Neural progenitor cell (in vitro differentiated cells): ENCODE results near the gene PDGFC. TPM values are rescaled to one million over a fixed set of nuclear protein-coding genes. Genes with fewer than 3 reads are reported as not detected.
"Not testable (repeated sequence)": the region's sequence is repeated elsewhere in the genome, so short reads cannot be mapped to it uniquely, and the experiment has no call there.

Experiments
- DNase-seq: peaks from one replicate; pipeline ENCODE4 v3.0.0-alpha.2; 2016; ENCODE audit warnings: low spot score
- H2AFZ ChIP-seq: fragments of 200-600 bp; sonication (generic); replicated peaks from 2 replicates; pipeline ENCODE4 v1.6.1; 2016; ENCODE audit warnings: antibody characterized with exemption
- H3F3A ChIP-seq: fragments of 200-600 bp; sonication (generic); 2 replicates; pipeline ENCODE4 v1.6.1; 2016; ENCODE audit warnings: antibody characterized with exemption, low read depth
- H3K27ac ChIP-seq: fragments of 200-600 bp; sonication (generic); 2 replicates; pipeline ENCODE4 v1.5.1; 2016; ENCODE audit warnings: mild to moderate bottlenecking
- H3K27me3 ChIP-seq: fragments of 200-600 bp; sonication (generic); 2 replicates; pipeline ENCODE4 v1.6.1; 2016; ENCODE audit warnings: mild to moderate bottlenecking, moderate library complexity
- H3K36me3 ChIP-seq: fragments of 200-600 bp; sonication (generic); 2 replicates; pipeline ENCODE4 v1.5.1; 2016
- H3K4me1 ChIP-seq: fragments of 200-600 bp; sonication (generic); 2 replicates; pipeline ENCODE4 v1.6.1; 2016; ENCODE audit warnings: mixed run types
- H3K4me2 ChIP-seq: fragments of 200-600 bp; sonication (generic); 2 replicates; pipeline ENCODE4 v1.6.1; 2016
- H3K4me3 ChIP-seq: fragments of 200-600 bp; sonication (generic); 2 replicates; pipeline ENCODE4 v1.5.1; 2016
- H3K79me2 ChIP-seq: fragments of 200-600 bp; sonication (generic); 2 replicates; pipeline ENCODE4 v1.6.1; 2016; ENCODE audit warnings: low read depth
- H3K9ac ChIP-seq: fragments of 200-600 bp; sonication (generic); 2 replicates; pipeline ENCODE4 v1.6.1; 2016
- H3K9me3 ChIP-seq: fragments of 200-600 bp; sonication (generic); 2 replicates; pipeline ENCODE4 v1.5.1; 2016; ENCODE audit warnings: low read depth
- H4K20me1 ChIP-seq: fragments of 200-600 bp; sonication (generic); 2 replicates; pipeline ENCODE4 v1.6.1; 2016; ENCODE audit warnings: low read depth
- H3K27ac Mint-ChIP-seq: 3 replicates; pipeline ENCODE4 v1.8.0; 2021; ENCODE audit warnings: mixed read lengths
- H3K27me3 Mint-ChIP-seq: 2 replicates; pipeline ENCODE4 v1.8.0; 2022; ENCODE audit warnings: low read depth, mild to moderate bottlenecking, inconsistent platforms, moderate library complexity, mixed read lengths; ENCODE audit not compliant: insufficient read depth
- H3K36me3 Mint-ChIP-seq: 3 replicates; pipeline ENCODE4 v1.8.0; 2021; ENCODE audit warnings: mixed read lengths
- H3K4me1 Mint-ChIP-seq: 3 replicates; pipeline ENCODE4 v1.8.0; 2021; ENCODE audit warnings: mixed read lengths
- H3K4me3 Mint-ChIP-seq: 3 replicates; pipeline ENCODE4 v1.8.0; 2021; ENCODE audit warnings: mild to moderate bottlenecking, moderate library complexity, mixed read lengths
- H3K9me3 Mint-ChIP-seq: 3 replicates; pipeline ENCODE4 v1.8.0; 2020; ENCODE audit warnings: mixed read lengths
- EZH2 ChIP-seq: fragments of 200-600 bp; sonication (generic); IDR thresholded peaks from 2 replicates; pipeline ENCODE4 v1.6.1; 2017; ENCODE audit warnings: antibody characterized with exemption, mild to moderate bottlenecking, moderate library complexity
- EZH2phosphoT487 ChIP-seq: fragments of 200-600 bp; sonication (generic); IDR thresholded peaks from 2 replicates; pipeline ENCODE4 v1.6.1; 2017; ENCODE audit warnings: antibody characterized with exemption
- total RNA-seq: library from RNA; depleted of rRNA; stranded (reverse); fragments of >200 nt; gene quantifications from 2 replicates; pipeline ENCODE4 v1.2.3, GENCODE V29; 2015; ENCODE audit warnings: low replicate concordance
- TF ChIP-seq, protein P1 (sequence below): fragments of 200-600 bp; sonication (generic); IDR thresholded peaks from 2 replicates; pipeline ENCODE4 v1.5.1; 2017; ENCODE audit warnings: antibody characterized with exemption, mild to moderate bottlenecking

PDGFC gene
- total RNA-seq, 1 donor from 2014 or later, result 4.7 TPM

- no peak overlapping the region for H3K27ac Mint-ChIP-seq
- H4K20me1 ChIP-seq, result no peaks in the 10 kb centered on the region
- no peaks in the 10 kb centered on the region for H3K27me3 Mint-ChIP-seq
- H3K27me3 ChIP-seq, result no peaks in the 10 kb centered on the region
- TF ChIP-seq, protein P1, sequence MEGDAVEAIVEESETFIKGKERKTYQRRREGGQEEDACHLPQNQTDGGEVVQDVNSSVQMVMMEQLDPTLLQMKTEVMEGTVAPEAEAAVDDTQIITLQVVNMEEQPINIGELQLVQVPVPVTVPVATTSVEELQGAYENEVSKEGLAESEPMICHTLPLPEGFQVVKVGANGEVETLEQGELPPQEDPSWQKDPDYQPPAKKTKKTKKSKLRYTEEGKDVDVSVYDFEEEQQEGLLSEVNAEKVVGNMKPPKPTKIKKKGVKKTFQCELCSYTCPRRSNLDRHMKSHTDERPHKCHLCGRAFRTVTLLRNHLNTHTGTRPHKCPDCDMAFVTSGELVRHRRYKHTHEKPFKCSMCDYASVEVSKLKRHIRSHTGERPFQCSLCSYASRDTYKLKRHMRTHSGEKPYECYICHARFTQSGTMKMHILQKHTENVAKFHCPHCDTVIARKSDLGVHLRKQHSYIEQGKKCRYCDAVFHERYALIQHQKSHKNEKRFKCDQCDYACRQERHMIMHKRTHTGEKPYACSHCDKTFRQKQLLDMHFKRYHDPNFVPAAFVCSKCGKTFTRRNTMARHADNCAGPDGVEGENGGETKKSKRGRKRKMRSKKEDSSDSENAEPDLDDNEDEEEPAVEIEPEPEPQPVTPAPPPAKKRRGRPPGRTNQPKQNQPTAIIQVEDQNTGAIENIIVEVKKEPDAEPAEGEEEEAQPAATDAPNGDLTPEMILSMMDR, result no peak
- no peak for DNase-seq
- H3F3A ChIP-seq, result no peaks in the 10 kb centered on the region
- no peak overlapping the region for H3K4me3 Mint-ChIP-seq
- H3K4me1 Mint-ChIP-seq, result peaks cover 22% of the 10 kb centered on the region
- H2AFZ ChIP-seq, result no peak overlapping the region
- H3K4me3 ChIP-seq, result no peak overlapping the region
- H3K9ac ChIP-seq, result no peak overlapping the region
- no peak overlapping the region for H3K27ac ChIP-seq
- H3K4me1 ChIP-seq, result peaks cover 9% of the 10 kb centered on the region
- no peaks in the 10 kb centered on the region for H3K9me3 Mint-ChIP-seq
- H3K36me3 Mint-ChIP-seq, result peaks cover 4% of the 10 kb centered on the region
- no peaks in the 10 kb centered on the region for H3K79me2 ChIP-seq
- no peaks in the 10 kb centered on the region for H3K36me3 ChIP-seq
- H3K9me3 ChIP-seq, result no peaks in the 10 kb centered on the region
- no peak overlapping the region for H3K4me2 ChIP-seq
These were observed 32.5 kb downstream of the PDGFC start for GRCh38 chr4:156939139-156939538.

DNA sequence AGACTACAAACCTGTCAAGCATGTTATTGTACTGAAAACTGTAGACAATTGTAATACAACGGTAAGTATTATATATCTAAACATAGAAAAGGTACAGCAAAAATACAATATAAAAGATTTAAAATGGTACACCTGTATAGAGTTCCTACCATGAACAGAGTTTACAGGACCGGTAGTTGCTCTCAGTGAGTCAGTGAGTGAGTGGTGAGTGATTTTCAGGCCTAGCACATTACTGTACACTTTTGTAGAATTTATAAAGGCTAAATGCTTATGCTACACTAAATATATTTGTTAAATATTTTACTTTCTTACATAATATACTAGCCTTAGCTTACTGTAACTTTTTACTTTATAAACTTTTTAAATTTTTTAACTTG is 37.4 kb downstream of the PDGFC start:
- Mint-ChIP-seq H3K36me3 (peaks cover 7% of the 10 kb centered on the region), H3K27me3 (no peaks in the 10 kb centered on the region), H3K4me1 (no peaks in the 10 kb centered on the region), H3K27ac (no peak overlapping the region), H3K4me3 (no peak overlapping the region), H3K9me3 (peaks cover 8% of the 10 kb centered on the region)
- Histone ChIP-seq H3K4me1 (no peaks in the 10 kb centered on the region), H3K27ac (no peak overlapping the region), H3K36me3 (no peaks in the 10 kb centered on the region), H2AFZ (no peak overlapping the region), H3K4me3 (no peak overlapping the region), H3F3A (no peaks in the 10 kb centered on the region), H4K20me1 (no peaks in the 10 kb centered on the region), H3K79me2 (no peaks in the 10 kb centered on the region), H3K9me3 (no peaks in the 10 kb centered on the region), H3K27me3 (no peaks in the 10 kb centered on the region), H3K9ac (no peak overlapping the region), H3K4me2 (no peak overlapping the region)
- no peak for TF ChIP-seq EZH2phosphoT487
- TF ChIP-seq, protein P1, result no peak
- no peak for TF ChIP-seq EZH2
- DNase-seq, result no peak

- Histone ChIP-seq H3K36me3 (no peaks in the 10 kb centered on the region), H3F3A (no peaks in the 10 kb centered on the region), H3K4me1 (no peaks in the 10 kb centered on the region), H3K9me3 (no peaks in the 10 kb centered on the region), H3K4me3 (no peak overlapping the region), H3K9ac (no peak overlapping the region), H3K79me2 (no peaks in the 10 kb centered on the region), H2AFZ (no peak overlapping the region), H4K20me1 (no peaks in the 10 kb centered on the region), H3K4me2 (no peak overlapping the region), H3K27ac (no peak overlapping the region), H3K27me3 (no peaks in the 10 kb centered on the region)
- Mint-ChIP-seq H3K4me3 (no peak overlapping the region), H3K4me1 (no peaks in the 10 kb centered on the region), H3K27ac (no peak overlapping the region), H3K27me3 (no peaks in the 10 kb centered on the region), H3K9me3 (peaks cover 8% of the 10 kb centered on the region), H3K36me3 (peaks cover 8% of the 10 kb centered on the region)
- no peak for DNase-seq
- no peak for TF ChIP-seq EZH2
- TF ChIP-seq, protein P1, result no peak
- no peak for TF ChIP-seq EZH2phosphoT487
These were observed 37.9 kb downstream of the PDGFC start for GRCh38 chr4:156933633-156934258.

DNA sequence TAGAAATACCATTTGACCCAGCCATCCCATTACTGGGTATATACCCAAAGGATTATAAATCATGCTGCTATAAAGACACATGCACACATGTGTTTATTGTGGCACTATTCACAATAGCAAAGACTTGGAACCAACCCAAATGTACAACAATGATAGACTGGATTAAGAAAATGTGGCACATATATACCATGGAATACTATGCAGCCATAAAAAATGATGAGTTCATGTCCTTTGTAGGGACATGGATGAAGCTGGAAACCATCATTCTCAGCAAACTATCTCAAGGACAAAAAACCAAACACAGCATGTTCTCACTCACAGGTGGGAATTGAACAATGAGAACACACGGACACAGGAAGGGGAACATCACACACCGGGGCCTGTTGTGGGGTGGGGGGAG is 39.2 kb downstream of the PDGFC start:
- H3K27me3 ChIP-seq, H3K9me3 ChIP-seq, H3K4me3 ChIP-seq, H3K27ac Mint-ChIP-seq, H3K27me3 Mint-ChIP-seq, DNase-seq, H3K79me2 ChIP-seq, H3K9ac ChIP-seq, H3K4me3 Mint-ChIP-seq, H3K4me1 ChIP-seq, H3K4me2 ChIP-seq, H3F3A ChIP-seq, H2AFZ ChIP-seq, H4K20me1 ChIP-seq, H3K36me3 ChIP-seq, H3K27ac ChIP-seq, H3K4me1 Mint-ChIP-seq: not testable (repeated sequence)
- peaks cover 17% of the 10 kb centered on the region for H3K9me3 Mint-ChIP-seq
- peaks cover 18% of the 10 kb centered on the region for H3K36me3 Mint-ChIP-seq
